NCI-H748 (cell line): ENCODE data around the gene IFFO2.
A peak's percentile ranks its signal among the peaks of the same experiment; 100 is the strongest.

Source experiments
- DNase-seq: peaks from one replicate; lab custom pipeline; 2025; ENCODE audit not compliant: unreplicated experiment; lab: John Stamatoyannopoulos, UW

The IFFO2 gene

DNA sequence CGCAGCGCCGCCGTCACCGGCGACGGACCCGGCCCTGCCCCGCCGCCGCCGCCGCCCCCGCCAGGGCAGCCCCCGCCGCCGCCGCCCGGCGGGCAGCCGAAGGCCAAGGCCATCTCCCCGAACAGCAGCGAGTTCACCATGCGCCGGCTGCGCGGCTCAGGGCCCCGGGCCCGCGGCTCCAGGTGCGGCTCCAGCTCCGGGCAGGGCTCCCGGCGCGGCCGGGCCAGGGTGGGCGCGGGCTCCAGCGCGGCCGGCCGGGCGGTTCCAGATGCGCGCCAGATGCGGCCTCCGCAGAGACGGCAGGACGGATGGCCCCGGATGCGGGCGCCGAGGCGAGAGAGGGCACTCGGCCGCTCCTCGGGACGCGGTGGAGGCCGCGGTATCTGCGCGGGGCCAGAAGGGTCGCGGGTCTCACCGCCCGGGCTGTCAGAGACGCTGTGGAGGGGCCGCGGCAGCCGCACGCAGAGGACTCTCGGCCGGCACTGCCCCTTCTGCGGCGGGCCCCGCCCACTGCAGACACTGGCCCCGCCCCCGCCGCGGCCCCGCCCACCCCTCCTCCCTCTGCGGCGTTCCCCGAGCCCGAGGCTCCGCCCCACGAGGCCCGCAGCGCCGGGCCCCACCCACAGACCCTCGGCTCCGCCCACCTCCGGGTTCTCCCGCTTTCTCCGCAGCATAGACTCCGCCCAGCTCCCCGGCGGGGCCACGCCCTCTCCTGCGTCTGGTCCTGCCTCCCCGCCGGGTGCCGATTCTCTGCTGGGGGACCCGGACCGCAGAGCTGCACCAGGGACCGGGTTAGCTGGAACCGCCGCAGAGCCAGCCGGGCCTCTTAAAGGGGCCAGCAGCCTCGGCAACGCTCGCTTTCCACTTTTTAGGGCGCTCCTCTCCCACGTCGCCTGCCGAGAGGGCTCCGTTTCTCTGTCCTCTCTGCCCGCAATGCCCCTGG, at the start of gene IFFO2:
TSS of gene IFFO2 (minus strand) at position 484 of the 943 bp plus-strand sequence. CDS start at position 140, 344 bp downstream.
- DNase-seq = peak; percentile 78

DNA sequence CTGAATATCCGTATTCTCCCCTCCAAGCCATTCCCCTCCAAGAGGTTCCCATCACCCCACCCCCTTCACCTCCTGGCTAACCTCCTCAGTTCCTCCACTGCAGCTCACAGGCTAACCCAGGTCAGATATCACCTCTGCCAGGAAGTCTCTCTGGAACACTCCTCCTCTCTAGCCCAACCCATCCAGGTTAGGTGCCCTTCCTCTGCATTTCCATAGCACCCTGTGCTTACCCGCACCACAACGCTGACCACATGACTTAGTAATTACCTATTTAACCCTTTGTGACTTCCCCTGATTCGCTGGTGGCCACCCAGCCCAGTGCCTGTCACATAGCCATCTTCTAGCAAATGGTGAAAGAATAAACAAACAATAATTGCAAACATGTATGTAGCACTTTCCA, 49.5 kb upstream of the IFFO2 start:
- DNase-seq = no peak

DNA sequence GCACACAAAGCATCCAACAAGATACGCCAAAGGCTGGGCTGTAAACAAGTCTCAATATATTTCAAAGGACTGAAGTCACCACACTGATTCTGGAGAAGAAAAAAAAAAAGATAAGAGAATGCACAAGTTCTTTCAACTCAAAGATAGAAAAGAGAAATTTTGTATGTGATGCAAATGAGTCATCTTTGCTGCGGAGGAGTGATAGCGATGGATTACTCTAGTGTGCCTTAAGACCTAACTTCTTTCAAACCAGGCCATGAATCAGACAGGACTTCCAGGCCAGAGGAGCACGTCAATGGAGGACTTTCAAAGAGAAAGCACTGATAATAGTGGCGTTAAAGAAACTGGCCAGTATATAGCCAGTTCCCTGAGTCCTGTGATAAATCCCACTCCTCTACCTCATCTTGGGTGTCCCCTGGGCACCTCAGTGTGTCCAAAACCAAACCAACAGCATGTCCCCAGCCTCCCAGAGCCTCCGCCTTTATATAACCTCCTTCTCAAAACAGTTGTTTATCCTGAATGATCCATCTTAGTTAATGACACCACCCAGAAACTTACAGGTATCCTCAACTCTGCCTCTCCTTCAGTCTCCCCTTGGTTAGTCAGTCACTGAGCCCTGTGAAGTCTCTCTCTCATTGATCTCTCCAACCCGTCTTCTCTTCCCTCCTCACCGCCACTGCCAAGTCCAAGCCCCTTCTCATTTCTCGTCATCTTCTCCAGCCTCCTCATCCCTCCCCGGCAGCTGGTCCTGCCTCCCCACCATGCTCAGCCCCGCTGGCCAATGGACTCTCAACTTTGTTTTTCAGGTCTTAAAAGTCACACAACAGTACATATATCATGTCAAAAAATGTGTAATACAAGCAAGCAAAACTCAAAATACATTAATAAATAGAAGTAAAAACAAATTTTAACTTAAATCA, 47.2 kb upstream of the IFFO2 start:
- no peak for DNase-seq

DNA sequence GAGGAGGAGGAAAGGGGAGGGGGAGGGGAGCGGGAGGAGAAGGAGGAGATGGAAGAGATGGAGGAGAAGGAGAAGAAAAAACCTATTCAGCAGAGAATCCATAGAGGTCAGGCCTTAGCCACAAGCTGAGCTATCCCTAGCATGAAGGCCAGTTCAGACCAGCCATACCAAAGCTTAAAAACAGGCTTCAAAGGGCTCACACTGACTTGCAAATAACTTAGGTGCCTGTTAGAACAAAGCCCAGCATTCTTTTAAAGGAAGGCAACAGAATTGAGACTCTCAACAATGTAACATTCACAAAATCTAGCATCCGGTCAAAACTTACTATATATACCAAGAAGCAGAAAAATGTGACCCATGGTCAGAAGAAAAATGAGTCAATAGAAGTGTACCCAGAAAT, 43.6 kb upstream of the IFFO2 start:
- DNase-seq = no peak

DNA sequence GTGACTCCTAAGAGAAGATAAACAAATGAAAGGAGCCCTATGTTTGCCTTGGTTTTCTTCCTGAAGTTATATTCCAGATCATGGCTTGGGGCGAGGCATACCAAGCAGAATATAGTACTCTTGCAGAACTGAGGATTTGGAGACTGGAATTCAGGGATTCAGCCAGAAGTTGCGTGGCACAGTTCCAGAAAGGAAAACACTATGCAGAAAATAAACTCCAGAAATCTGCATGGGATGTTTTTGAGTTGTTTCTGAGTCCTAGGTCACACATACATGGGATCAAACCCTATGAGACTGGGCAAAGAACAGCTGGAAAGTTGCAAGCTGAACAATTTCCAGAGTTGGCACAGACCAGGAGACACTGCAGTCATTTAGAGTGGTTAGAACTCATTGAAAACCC, 42.9 kb upstream of the IFFO2 start:
- DNase-seq = no peak

DNA sequence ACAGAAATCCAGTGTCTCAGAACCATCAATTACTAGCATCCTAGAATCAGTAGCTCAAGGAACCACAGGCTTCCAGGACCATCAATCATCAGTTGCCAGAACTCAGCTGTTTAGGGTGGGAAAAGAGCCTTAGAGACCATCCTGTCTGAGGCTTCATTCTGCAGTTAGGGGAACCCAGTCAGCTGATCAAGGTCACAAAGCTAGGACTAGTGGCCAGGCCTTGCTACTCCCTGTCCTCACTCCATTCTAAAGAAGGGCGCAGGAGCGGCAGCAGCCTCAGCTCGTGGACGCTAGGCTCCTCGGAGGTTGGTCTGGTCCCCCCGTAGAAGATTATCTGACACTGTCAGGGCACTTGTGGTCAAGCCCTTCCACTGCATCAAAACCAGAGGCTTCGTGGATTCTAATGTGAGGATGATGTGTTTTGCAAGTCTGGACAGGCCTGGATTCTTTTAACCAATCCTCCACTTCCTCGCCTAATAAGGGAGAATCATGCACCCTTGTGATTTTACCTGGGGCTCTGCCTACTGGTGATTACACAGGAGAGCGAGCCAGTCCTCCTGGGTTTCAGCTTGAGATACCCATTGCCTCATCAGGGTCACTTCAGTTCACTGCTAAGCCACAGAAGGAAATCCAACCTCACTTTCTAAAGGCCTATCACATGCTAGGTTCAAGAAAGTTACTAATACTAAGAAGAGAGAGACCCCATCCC, 41.7 kb upstream of the IFFO2 start:
- no peak for DNase-seq

DNA sequence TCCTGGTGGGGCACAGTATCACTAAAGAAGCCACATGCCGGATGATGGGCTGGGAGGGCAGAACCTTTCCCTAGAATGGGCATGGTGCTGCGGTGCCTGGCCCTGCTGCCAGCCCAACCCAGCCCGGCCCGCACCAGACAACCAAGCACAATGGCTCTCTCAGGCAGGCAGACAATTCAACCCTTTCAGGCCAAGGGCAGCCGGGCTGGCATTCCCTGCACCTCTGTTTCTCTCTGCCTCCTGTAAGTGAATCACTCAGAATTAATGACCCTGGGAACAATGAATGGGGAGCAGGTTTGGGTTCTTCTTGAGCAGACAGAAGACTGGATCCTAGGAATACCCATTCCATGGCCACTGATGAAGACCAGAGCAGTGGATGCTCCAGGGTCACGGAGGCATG, 41.0 kb upstream of the IFFO2 start:
- no peak for DNase-seq

DNA sequence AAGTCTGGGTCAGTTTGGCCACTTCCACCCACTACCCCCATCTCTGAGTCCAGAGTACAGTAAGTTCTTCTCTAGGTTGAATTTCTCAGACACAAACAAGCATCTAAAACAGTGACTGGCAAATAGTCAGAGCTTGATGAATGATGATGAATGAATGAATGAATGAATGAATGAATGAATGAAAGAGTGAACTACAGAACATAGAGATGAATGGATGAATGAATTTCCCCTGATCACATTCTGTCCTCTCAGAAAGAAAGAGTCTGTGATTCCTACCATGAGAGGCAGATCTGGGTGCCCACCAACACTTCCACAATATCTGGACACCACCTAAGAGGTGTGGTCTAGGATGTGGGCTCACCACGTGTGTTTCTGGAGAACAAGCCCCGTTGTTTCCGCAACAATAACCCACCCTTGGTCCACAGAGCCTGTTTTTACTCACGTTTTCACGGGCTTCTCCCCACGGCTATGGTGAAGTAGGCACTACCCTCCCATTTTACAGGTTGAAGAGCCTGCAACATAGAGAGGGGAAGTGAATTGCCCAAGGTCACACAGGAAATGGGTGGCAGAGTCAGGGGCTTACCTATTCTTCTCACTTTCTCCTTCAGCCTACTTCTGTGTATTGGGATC, 40.2 kb upstream of the IFFO2 start:
- DNase-seq = no peak

DNA sequence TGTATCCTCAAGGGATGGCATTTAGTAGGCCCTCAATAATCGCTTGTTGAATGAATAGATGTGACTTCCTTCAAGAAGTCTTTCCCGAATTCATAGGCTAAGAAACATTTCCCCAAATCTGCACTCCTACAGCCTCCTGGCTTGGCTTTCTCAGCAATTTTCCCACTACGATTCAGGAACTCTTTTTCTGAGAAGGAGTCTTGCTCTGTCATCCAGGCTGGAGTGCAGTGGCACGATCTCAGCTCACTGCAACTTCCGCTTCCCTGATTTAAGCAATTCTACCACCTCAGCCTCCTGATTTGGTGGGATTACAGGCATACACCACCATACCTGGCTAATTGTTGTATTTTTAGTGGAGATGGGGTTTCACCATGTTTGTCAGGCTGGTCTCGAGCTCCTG, 37.9 kb upstream of the IFFO2 start:
- no peak for DNase-seq

DNA sequence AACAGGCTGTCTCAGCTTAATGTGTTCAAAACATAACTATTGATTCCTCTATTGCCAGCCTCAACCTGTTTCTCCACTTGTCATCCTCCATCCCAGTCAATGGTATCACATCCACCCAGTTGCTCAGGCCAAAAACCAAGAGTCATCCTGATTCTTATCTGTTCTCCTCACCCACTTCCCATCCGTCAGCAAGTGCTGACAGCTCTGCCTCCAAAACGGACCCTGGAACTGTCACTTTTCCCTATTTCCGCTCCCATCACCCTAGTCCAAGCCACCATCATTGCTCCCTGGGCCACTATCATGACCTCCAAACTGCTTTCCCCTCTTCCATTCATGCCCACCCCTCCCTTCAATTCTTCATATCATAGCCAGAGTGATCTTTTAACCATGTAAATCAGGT, 36.2 kb upstream of the IFFO2 start:
- DNase-seq = no peak

DNA sequence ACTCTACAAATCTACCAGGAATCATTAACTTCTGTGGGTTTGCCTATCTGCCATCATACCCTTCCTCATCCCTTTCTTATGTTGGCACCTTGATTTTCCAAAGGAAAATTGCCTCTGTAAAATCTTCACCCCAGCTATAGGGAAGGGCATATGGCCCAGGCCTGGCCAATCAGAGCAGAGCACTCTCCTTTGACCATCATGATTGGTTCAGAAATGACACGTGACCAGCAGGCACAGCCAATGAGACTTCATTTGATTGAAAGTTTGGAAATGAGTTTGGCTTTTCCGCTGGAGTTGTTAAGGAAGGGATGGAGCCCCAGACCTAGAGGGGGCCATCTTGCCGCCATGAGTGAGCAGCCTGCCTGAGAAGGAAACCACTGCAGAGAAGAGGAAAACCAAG, 35.1 kb upstream of the IFFO2 start:
- DNase-seq = no peak

DNA sequence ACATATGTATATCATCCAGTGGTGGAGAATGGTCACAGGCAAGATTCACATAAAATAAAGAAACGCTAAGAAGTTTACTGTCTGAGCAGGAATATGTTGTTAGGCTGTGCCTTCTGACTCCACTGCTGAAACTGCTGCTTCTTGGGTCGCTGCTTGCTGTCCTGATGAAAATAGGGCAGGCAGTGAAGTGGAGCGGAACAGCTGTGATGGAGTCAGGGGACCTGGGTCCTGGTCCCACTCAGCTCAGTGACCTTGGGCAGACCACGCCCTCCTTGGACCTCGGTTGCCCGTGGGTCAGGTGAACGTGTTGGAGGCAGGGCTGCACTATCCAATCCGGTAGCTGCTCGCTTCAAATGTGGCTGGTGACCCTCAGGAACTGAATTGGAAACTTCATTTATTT, 33.4 kb upstream of the IFFO2 start:
- DNase-seq = no peak

DNA sequence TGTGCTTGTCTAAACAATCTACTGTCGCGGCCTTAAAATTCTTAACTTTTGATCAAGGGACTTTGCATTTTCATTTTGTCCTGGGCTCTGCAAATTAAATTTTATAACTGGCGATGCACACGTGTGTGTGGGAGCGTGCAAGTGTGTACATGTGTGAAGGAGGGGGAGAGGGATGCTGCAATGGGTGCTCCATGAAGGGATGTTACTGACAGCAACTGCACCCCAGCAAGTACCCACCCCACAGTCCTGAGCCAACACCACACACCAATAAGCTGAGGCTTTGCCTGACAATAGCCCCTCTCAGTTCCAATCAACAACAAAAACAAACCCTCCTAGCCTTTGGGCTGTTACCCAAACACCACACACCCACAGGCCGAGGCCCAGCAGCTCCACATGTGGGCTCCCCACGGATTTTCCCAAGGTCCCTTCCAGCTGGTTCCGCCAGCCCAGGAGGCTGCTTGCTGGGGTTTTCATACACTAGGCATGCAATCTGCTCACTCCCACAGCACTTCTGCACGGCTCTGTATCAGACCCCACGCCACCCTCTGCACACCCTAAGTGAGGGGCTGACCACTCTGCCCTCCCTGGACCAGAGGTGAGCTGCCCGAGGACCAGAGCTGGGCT, 32.8 kb upstream of the IFFO2 start:
- DNase-seq = no peak

DNA sequence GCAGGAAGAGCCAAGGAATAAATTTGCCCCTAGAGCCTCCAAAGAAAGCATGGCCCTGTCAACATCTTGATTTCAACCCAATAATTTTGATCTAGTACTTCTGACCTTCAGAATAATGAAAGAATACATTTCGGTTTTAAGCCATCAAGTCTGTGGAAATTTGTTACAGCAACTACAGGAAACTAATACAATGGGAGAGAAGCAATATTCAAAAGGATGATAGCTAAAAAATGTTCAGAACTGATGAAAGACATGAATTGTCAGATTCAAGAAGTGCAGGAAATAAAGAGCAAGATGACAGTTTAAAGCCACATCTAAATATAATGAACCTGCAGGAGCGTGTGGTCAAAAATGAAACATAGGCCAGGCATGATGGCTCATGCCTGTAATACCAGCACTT, 24.8 kb upstream of the IFFO2 start:
- no peak for DNase-seq

DNA sequence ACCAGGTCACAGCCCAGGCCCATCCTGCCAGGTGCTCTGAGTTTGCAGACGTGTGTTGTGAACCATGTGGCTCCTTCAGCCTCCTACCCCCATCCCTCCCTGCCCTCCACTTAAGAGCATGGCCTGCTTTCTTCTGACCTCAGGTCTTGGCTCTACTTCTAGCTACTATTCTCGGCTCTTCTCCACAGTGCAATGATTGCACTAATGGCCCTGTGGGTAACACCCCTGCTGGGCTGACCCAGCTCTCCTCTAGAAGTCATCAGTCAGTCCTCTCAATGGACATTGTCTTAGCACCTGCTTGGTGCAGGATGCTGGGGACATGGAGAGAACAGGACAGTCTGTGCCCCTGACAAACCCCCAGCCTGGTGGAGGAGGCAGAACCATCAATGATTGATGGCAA, 22.2 kb upstream of the IFFO2 start:
- DNase-seq = no peak

DNA sequence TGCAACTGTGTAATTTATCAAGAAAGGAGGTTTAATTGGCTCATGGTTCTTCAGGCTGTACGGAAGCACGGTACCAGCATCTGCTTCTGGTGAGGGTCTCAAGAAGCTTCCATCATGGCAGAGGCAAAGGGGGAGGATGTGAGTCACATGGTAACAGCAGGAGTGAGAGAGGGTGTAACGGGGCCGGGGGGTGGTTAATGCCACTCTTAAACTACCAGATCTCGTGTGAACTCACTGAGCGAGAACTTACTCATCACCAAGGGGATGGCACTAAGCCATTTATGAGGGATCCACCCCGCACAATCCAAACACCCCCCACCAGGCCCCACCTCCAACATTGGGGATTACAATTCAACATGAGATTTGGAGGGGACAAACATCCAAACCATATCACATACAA, 21.0 kb upstream of the IFFO2 start:
- no peak for DNase-seq

DNA sequence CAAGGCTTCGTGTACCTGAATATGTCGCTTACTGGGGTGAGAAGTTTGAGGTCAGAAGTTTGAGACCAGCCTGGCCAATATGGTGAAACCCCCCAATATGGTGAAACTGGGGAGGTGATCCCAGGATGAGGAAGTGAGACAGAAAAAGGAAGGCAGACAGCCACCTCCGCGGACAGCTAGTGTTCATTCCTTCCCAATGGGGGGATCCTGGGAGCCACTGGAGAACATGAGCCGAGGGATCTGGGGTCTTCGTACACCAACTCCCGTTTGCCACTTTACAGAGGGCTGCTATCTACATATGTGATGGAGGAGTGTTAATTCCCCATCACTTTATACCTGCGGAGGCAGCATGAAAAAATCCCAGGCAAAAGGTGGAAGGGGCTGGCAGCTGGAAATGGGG, 19.6 kb upstream of the IFFO2 start:
- no peak for DNase-seq

DNA sequence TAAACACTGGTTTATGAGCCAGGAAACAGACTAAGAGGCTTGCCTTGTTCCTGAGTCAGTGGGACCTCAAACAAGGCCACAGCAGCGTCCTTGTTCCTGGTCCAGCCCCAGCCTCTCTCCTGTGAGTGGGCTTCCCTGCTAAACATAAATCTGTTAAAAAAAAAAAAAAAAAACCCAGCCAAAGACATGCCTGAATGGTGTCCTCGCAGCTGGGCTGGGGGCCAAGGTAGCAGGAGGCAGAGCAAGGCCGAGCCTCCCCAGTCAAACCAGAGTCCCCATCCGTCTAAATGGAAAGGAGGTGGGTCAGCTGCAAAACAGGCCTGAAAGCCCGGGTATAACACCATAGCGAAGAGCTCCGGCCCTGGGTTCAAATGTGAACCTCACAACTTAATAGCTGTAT, 18.1 kb upstream of the IFFO2 start:
- DNase-seq = no peak

DNA sequence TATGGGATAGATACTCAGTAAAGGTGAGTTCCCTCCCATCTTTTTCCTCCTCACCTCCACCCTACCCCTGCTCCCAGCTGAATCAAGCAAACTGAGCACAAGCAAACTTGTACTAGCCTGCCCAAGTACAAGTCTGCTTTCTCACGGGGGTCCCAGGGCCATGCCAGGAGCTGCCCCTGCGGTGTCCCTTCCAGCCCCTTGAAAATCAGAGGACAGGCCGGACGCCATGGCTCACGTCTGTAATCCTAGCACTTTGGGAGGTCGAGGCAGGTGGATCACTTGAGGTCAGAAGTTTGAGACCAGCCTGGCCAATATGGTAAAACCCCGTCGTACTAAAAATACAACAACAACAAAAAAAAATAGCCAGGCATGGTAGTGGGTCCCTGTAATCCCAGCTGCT, 17.5 kb upstream of the IFFO2 start:
- no peak for DNase-seq

DNA sequence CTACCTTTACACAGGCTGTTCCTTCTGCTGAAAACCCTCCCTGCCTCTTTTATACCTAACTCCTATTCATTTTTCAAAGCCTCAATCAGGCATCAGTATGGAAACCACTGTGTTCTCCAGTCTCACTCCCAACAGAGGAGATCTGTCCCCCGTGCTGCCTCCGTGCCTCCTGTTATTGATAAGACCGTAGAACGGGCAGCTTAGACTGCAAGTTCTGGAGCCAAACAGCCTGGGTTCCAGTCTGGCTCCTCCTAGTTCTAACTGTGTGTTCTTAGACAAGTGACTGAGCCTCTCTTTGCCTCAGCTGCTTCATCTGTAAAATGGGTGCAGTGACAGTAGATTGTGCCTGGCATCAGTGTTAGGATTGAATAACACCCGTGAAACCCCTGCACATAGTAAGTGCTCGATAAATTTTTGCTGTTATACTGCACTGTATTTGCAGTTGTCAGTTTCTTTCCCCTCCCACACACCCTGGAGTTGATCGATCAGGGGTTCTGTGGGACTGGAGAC, 17.0 kb upstream of the IFFO2 start:
- no peak for DNase-seq
